SU-DHL-6 (cell line): ENCODE measurements around the gene GALNT16.

Source experiments
- CTCF ChIP-seq: fragments of 200-600 bp; sonication (generic); IDR thresholded peaks from one replicate; pipeline ENCODE4 v1.5.1; 2017; ENCODE audit warnings: antibody characterized with exemption, mild to moderate bottlenecking, low read length, moderate library complexity; ENCODE audit not compliant: insufficient read depth, poor library complexity, severe bottlenecking
- EZH2phosphoT487 ChIP-seq: fragments of 200-600 bp; sonication (generic), shearing (Covaris generic); conservative IDR thresholded peaks from 2 replicates; pipeline ENCODE4 v1.6.1; 2018; ENCODE audit warnings: mild to moderate bottlenecking, antibody characterized with exemption, low read length, moderate library complexity, mixed read lengths

- TF ChIP-seq CTCF (no peak), EZH2phosphoT487 (no peak)
These were observed 68.8 kb downstream of the GALNT16 start for GRCh38 chr14:69328765-69329164.
